Trophoblast cell (in vitro differentiated cells and primary cell): ENCODE results near the gene HS6ST2.
"Not testable (repeated sequence)": the region's sequence is repeated elsewhere in the genome, so short reads cannot be mapped to it uniquely, and the experiment has no call there.

Experiments used
- DNase-seq, 2 donors: peaks; one replicate each; pipeline ENCODE4 v3.0.0-alpha.2; 2016
- H2AFZ ChIP-seq: 2 replicates; pipeline ENCODE4 v1.6.1; 2013; ENCODE audit warnings: low read length, moderate library complexity, mild to moderate bottlenecking; ENCODE audit not compliant: insufficient read depth, poor library complexity
- H2AK5ac ChIP-seq: 2 replicates; pipeline ENCODE4 v1.6.1; 2013; ENCODE audit warnings: mild to moderate bottlenecking, low read length
- H2BK120ac ChIP-seq: 2 replicates; pipeline ENCODE4 v1.6.1; 2013; ENCODE audit warnings: low read length, mild to moderate bottlenecking, moderate library complexity; ENCODE audit not compliant: insufficient read depth, poor library complexity
- H2BK12ac ChIP-seq: 2 replicates; pipeline ENCODE4 v1.6.1; 2013; ENCODE audit warnings: mild to moderate bottlenecking, low read length, moderate library complexity
- H2BK5ac ChIP-seq: 2 replicates; pipeline ENCODE4 v1.6.1; 2013; ENCODE audit warnings: low read length, low read depth, moderate library complexity, mild to moderate bottlenecking; ENCODE audit not compliant: poor library complexity
- H3K14ac ChIP-seq: 2 replicates; pipeline ENCODE4 v1.6.1; 2013; ENCODE audit warnings: mild to moderate bottlenecking, low read length
- H3K18ac ChIP-seq: 2 replicates; pipeline ENCODE4 v1.6.1; 2013; ENCODE audit warnings: mild to moderate bottlenecking, low read length
- H3K23ac ChIP-seq: 2 replicates; pipeline ENCODE4 v1.6.1; 2013; ENCODE audit warnings: low read length
- H3K27ac ChIP-seq: 2 replicates; pipeline ENCODE4 v1.5.1; 2013; ENCODE audit warnings: low read depth, mild to moderate bottlenecking, inconsistent platforms, low read length, moderate library complexity
- H3K27me3 ChIP-seq: 2 replicates; pipeline ENCODE4 v1.6.1; 2013; ENCODE audit warnings: inconsistent platforms, mild to moderate bottlenecking, low read length, moderate library complexity; ENCODE audit not compliant: insufficient read depth
- H3K36me3 ChIP-seq, 2 experiments: 1 replicate in 1 of 2; 2 replicates in 1 of 2; pipeline ENCODE4 v1.6.1; 2013; ENCODE audit warnings: low read length in 2 of 2, mild to moderate bottlenecking in 2 of 2, moderate library complexity in 1 of 2; ENCODE audit not compliant: insufficient read depth in 2 of 2, control insufficient read depth in 1 of 2
- H3K4ac ChIP-seq: 2 replicates; pipeline ENCODE4 v1.6.1; 2013; ENCODE audit warnings: low read depth, mild to moderate bottlenecking, low read length, moderate library complexity
- H3K4me1 ChIP-seq, 2 experiments: 1 replicate in 1 of 2; 2 replicates in 1 of 2; pipeline ENCODE4 v1.6.1; 2013; ENCODE audit warnings: low read length in 2 of 2, mild to moderate bottlenecking in 2 of 2, moderate library complexity in 1 of 2; ENCODE audit not compliant: insufficient read depth in 2 of 2, control insufficient read depth in 1 of 2
- H3K4me2 ChIP-seq: 2 replicates; pipeline ENCODE4 v1.6.1; 2013; ENCODE audit warnings: inconsistent platforms, mild to moderate bottlenecking, low read length, moderate library complexity
- H3K4me3 ChIP-seq: 2 replicates; pipeline ENCODE4 v1.5.1; 2013; ENCODE audit warnings: mild to moderate bottlenecking, low read depth, low read length, inconsistent platforms
- H3K79me1 ChIP-seq: one replicate; pipeline ENCODE4 v1.6.1; 2013; ENCODE audit warnings: low read length
- H3K79me2 ChIP-seq: 2 replicates; pipeline ENCODE4 v1.6.1; 2013; ENCODE audit warnings: low read length, mild to moderate bottlenecking; ENCODE audit not compliant: control insufficient read depth, insufficient read depth, poor library complexity
- H3K9ac ChIP-seq: 2 replicates; pipeline ENCODE4 v1.6.1; 2013; ENCODE audit warnings: mild to moderate bottlenecking, low read length
- H3K9me3 ChIP-seq: 2 replicates; pipeline ENCODE4 v1.6.1; 2013; ENCODE audit warnings: low read depth, mild to moderate bottlenecking, control low read depth, inconsistent platforms, low read length; ENCODE audit not compliant: insufficient read depth
- H4K12ac ChIP-seq: 2 replicates; pipeline ENCODE4 v1.6.1; 2013; ENCODE audit warnings: low read depth, mild to moderate bottlenecking, low read length, moderate library complexity
- H4K8ac ChIP-seq: 2 replicates; pipeline ENCODE4 v1.6.1; 2013; ENCODE audit warnings: low read depth, mild to moderate bottlenecking, low read length, moderate library complexity
- H4K91ac ChIP-seq: one replicate; pipeline ENCODE4 v1.6.1; 2013; ENCODE audit warnings: low read depth, mild to moderate bottlenecking, low read length, moderate library complexity
- WGBS: extraction: QIAGEN DNeasy Blood & Tissue Kit; methylation state at CpG from one replicate; pipeline ENCODE4 v1.1.7; 2013; ENCODE audit warnings: missing lambda C conversion rate; ENCODE audit not compliant: insufficient read length, insufficient coverage; ENCODE audit errors: extremely low coverage; 5-methylcytosine and 5-hydroxymethylcytosine counted together

Gene HS6ST2

GRCh38 chrX:132900633-132901293 is 57.7 kb downstream of the HS6ST2 start:
- no CpG with 5 or more reads among the region's 1 CpG for WGBS
- Histone ChIP-seq H3K9ac (no peak overlapping the region), H3K4me3 (no peak overlapping the region), H2BK12ac (no peak overlapping the region), H3K4me2 (no peak overlapping the region), H3K4ac (no peak overlapping the region), H4K91ac (no peak overlapping the region), H3K27me3 (no peaks in the 10 kb centered on the region), H2BK120ac (no peak overlapping the region), H3K14ac (no peak overlapping the region), H3K4me1 (no peaks in the 10 kb centered on the region), H2AK5ac (no peak overlapping the region), H3K9me3 (no peaks in the 10 kb centered on the region), H3K27ac (no peak overlapping the region), H3K79me2 (no peaks in the 10 kb centered on the region), H2BK5ac (no peak overlapping the region), H3K23ac (no peak overlapping the region), H3K79me1 (no peaks in the 10 kb centered on the region), H4K12ac (no peak overlapping the region), H2AFZ (no peak overlapping the region), H3K18ac (no peak overlapping the region), H4K8ac (no peak overlapping the region), H3K36me3 (no peaks in the 10 kb centered on the region)
- DNase-seq, result no peak

GRCh38 chrX:132887569-132887968 is 70.9 kb downstream of the HS6ST2 start:
- Histone ChIP-seq H3K4me2 (no peak overlapping the region), H3K4ac (no peak overlapping the region), H2AK5ac (no peak overlapping the region), H3K9me3 (no peaks in the 10 kb centered on the region), H3K27ac (no peak overlapping the region), H3K27me3 (no peaks in the 10 kb centered on the region), H3K4me3 (no peak overlapping the region), H3K36me3 (no peaks in the 10 kb centered on the region), H3K18ac (no peak overlapping the region), H3K14ac (no peak overlapping the region), H2AFZ (no peak overlapping the region), H3K79me1 (no peaks in the 10 kb centered on the region), H4K8ac (no peak overlapping the region), H4K91ac (no peak overlapping the region), H3K9ac (no peak overlapping the region), H3K23ac (no peak overlapping the region), H3K4me1 (no peaks in the 10 kb centered on the region), H3K79me2 (no peaks in the 10 kb centered on the region), H2BK5ac (no peak overlapping the region), H4K12ac (no peak overlapping the region), H2BK120ac (no peak overlapping the region), H2BK12ac (no peak overlapping the region)
- DNase-seq, result no peak

GRCh38 chrX:132883358-132883915 is 75.0 kb downstream of the HS6ST2 start:
- Histone ChIP-seq H2AK5ac (no peak overlapping the region), H3K4me3 (no peak overlapping the region), H2BK120ac (no peak overlapping the region), H3K79me2 (no peaks in the 10 kb centered on the region), H3K4me2 (no peak overlapping the region), H3K18ac (no peak overlapping the region), H4K12ac (no peak overlapping the region), H2AFZ (no peak overlapping the region), H3K79me1 (no peaks in the 10 kb centered on the region), H3K9me3 (no peaks in the 10 kb centered on the region), H3K4me1 (no peaks in the 10 kb centered on the region), H3K9ac (no peak overlapping the region), H3K14ac (no peak overlapping the region), H3K4ac (no peak overlapping the region), H4K8ac (no peak overlapping the region), H3K27ac (no peak overlapping the region), H4K91ac (no peak overlapping the region), H2BK5ac (no peak overlapping the region), H3K36me3 (no peaks in the 10 kb centered on the region), H2BK12ac (no peak overlapping the region), H3K27me3 (no peaks in the 10 kb centered on the region), H3K23ac (no peak overlapping the region)
- no CpG with 5 or more reads among the region's 5 CpGs for WGBS
- DNase-seq, result no peak

GRCh38 chrX:132880753-132881152 is 77.7 kb downstream of the HS6ST2 start:
- not testable (repeated sequence) for H2AK5ac ChIP-seq
- WGBS, result no CpG with 5 or more reads among the region's 2 CpGs

More at GRCh38 chrX:132880753-132881152, 77.7 kb downstream of the HS6ST2 start:
- not testable (repeated sequence) for H3K4me2 ChIP-seq, H3K27me3 ChIP-seq, DNase-seq, H4K12ac ChIP-seq, H3K23ac ChIP-seq, H4K8ac ChIP-seq, H3K4ac ChIP-seq, H2AFZ ChIP-seq, H3K14ac ChIP-seq, H3K9ac ChIP-seq, H3K18ac ChIP-seq, H2BK12ac ChIP-seq, H3K27ac ChIP-seq, H4K91ac ChIP-seq, H3K4me3 ChIP-seq, H3K36me3 ChIP-seq, H2BK5ac ChIP-seq, H3K79me1 ChIP-seq, H2BK120ac ChIP-seq, H3K79me2 ChIP-seq, H3K9me3 ChIP-seq, H3K4me1 ChIP-seq
